SK-N-SH treated with all-trans-retinoic acid at 6 μM for 48 hours (cell line): ENCODE results near the gene RBM19.

ENCODE experiments used
- CREB5 ChIP-seq: fragments of 250-450 bp; sonication (Bioruptor Pico); IDR thresholded peaks from 2 replicates; pipeline ENCODE4 v1.5.1; 2020; ENCODE audit warnings: low read depth, mild to moderate bottlenecking, moderate library complexity
- ESRRG ChIP-seq: fragments of 250-450 bp; sonication (Bioruptor Pico); IDR thresholded peaks from 2 replicates; pipeline ENCODE4 v1.6.1; 2021; ENCODE audit warnings: mild to moderate bottlenecking
- PATZ1 ChIP-seq: fragments of 250-450 bp; sonication (Bioruptor Pico); IDR thresholded peaks from 2 replicates; pipeline ENCODE4 v1.8.0; 2020; ENCODE audit warnings: mild to moderate bottlenecking, moderate library complexity, borderline replicate concordance
- POU6F1 ChIP-seq: fragments of 250-450 bp; sonication (Bioruptor Pico); IDR thresholded peaks from 2 replicates; pipeline ENCODE4 v1.8.0; 2021; ENCODE audit warnings: low read depth, mild to moderate bottlenecking, moderate library complexity, borderline replicate concordance
- PPARA ChIP-seq: fragments of 250-450 bp; sonication (Bioruptor Pico); IDR thresholded peaks from 2 replicates; pipeline ENCODE4 v1.5.0; 2020; ENCODE audit warnings: mild to moderate bottlenecking, borderline replicate concordance
- SNAI2 ChIP-seq: fragments of 250-450 bp; sonication (Bioruptor Pico); IDR thresholded peaks from 2 replicates; pipeline ENCODE4 v1.5.0; 2020; ENCODE audit warnings: mild to moderate bottlenecking, moderate library complexity
- ZFP3 ChIP-seq: fragments of 250-450 bp; sonication (Bioruptor Pico); IDR thresholded peaks from 2 replicates; pipeline ENCODE4 v1.5.0; 2020; ENCODE audit warnings: mild to moderate bottlenecking, moderate library complexity

GRCh38 chr12:113858841-113859386 is 107.2 kb downstream of the RBM19 start:
- no peak for TF ChIP-seq SNAI2
- no peak for TF ChIP-seq ZFP3 (CRISPR knock-in tag)
- no peak for TF ChIP-seq ESRRG (CRISPR knock-in tag)
- TF ChIP-seq PATZ1 (CRISPR knock-in tag) = no peak
- TF ChIP-seq POU6F1 = no peak
- TF ChIP-seq CREB5 (CRISPR knock-in tag) = no peak
- TF ChIP-seq PPARA (CRISPR knock-in tag) = no peak
